ENCODE measurements around the gene MGAT3.

Gene MGAT3

GRCh38 chr22:39496131-39496838 is 39.5 kb downstream of the MGAT3 start (continued):
- no peak for TF ChIP-seq ZNF398 (tag by site-specific recombination; IDR thresholded peaks at IDR 0.05)
- no peak for TF ChIP-seq ZNF10 (tag by site-specific recombination; IDR thresholded peaks at IDR 0.05)
- TF ChIP-seq ZNF561 (tag by site-specific recombination; IDR thresholded peaks at IDR 0.05; ENCODE audit: borderline replicate concordance): no peak
- no peak for TF ChIP-seq ZNF560 (tag by site-specific recombination; IDR thresholded peaks at IDR 0.05; ENCODE audit: borderline replicate concordance)
- no peak for TF ChIP-seq PRDM6 (tag by site-specific recombination; IDR thresholded peaks at IDR 0.05)
- TF ChIP-seq ZNF629 (tag by site-specific recombination; IDR thresholded peaks at IDR 0.05): no peak
- TF ChIP-seq ZSCAN23 (tag by site-specific recombination; IDR thresholded peaks at IDR 0.05): no peak
- no peak for TF ChIP-seq SCRT1 (tag by site-specific recombination; IDR thresholded peaks at IDR 0.05; ENCODE audit: borderline replicate concordance)
- TF ChIP-seq ZNF792 (tag by site-specific recombination; IDR thresholded peaks at IDR 0.05): no peak
- TF ChIP-seq ZNF473 (tag by site-specific recombination; IDR thresholded peaks at IDR 0.05): no peak
- no peak for TF ChIP-seq SALL2 (tag by site-specific recombination; IDR thresholded peaks at IDR 0.05; ENCODE audit: borderline replicate concordance)
- no peak for TF ChIP-seq ZNF558 (tag by site-specific recombination; IDR thresholded peaks at IDR 0.05)
- TF ChIP-seq ZSCAN18 (tag by site-specific recombination; IDR thresholded peaks at IDR 0.05): no peak
- TF ChIP-seq ZBTB17 (tag by site-specific recombination; IDR thresholded peaks at IDR 0.05): peak; percentile 66
- no peak for TF ChIP-seq KLF1 (tag by site-specific recombination; IDR thresholded peaks at IDR 0.05)
- peak; percentile 87 for TF ChIP-seq PRDM10 (tag by site-specific recombination; IDR thresholded peaks at IDR 0.05)

GRCh38 chr22:39497429-39497828 is 40.6 kb downstream of the MGAT3 start:
- Histone ChIP-seq H3K9me3 (ENCODE audit: control insufficient read depth, insufficient read depth, low read depth, low read length) (no peaks in the 10 kb centered on the region), H3K27ac (ENCODE audit: extremely low read depth, low read depth, low read length) (no peak overlapping the region), H3K4me1 (ENCODE audit: control insufficient read depth, insufficient read depth, low read length) (peaks cover 8% of the 10 kb centered on the region), H3K36me3 (ENCODE audit: control insufficient read depth in 2 of 2, insufficient read depth in 1 of 2, low read length in 2 of 2) (no peaks in the 10 kb centered on the region), H3K4me3 (ENCODE audit: low read depth, low read length) (no peak overlapping the region)
- no peak for TF ChIP-seq MYNN (tag by site-specific recombination; IDR thresholded peaks at IDR 0.05; ENCODE audit: borderline replicate concordance)
- TF ChIP-seq ZNF501 (tag by site-specific recombination; IDR thresholded peaks at IDR 0.05): no peak
- TF ChIP-seq ZNF121 (tag by site-specific recombination; IDR thresholded peaks at IDR 0.05): no peak
- no peak for TF ChIP-seq ZNF555 (tag by site-specific recombination; conservative IDR thresholded peaks at IDR 0.05)
- no peak for TF ChIP-seq ZNF747 (tag by site-specific recombination; IDR thresholded peaks at IDR 0.05)
- TF ChIP-seq GLIS2 (tag by site-specific recombination; IDR thresholded peaks at IDR 0.05): no peak
- TF ChIP-seq CTCF (tag by site-specific recombination; IDR thresholded peaks at IDR 0.05): no peak
- TF ChIP-seq ZNF174 (tag by site-specific recombination; IDR thresholded peaks at IDR 0.05): no peak
- no peak for TF ChIP-seq ZFHX2 (tag by site-specific recombination; conservative IDR thresholded peaks at IDR 0.05)
- TF ChIP-seq ZNF394 (tag by site-specific recombination; IDR thresholded peaks at IDR 0.05; ENCODE audit: borderline replicate concordance): no peak
- no peak for TF ChIP-seq FEZF1 (tag by site-specific recombination; IDR thresholded peaks at IDR 0.05)
- ChIA-PET CTCF (interaction anchor here (0.5 to 10.7 kb wide), 9 partner anchors 9 to 527 kb away, joined by 3 to 380 read pairs (median 5); partner anchors contain the start of gene RPS19BP1), POLR2A (interaction anchor here (2.0 to 2.4 kb wide), 3 partner anchors 23 to 27 kb away, joined by 9 to 13 read pairs (median 11); partner anchors contain the start of gene ATF4)
